GOT3 (cell line): Measurements from ENCODE around the gene LPXN.

Experiments
- DNase-seq: peaks from one replicate; lab custom pipeline; 2025; ENCODE audit warnings: mixed read lengths; lab: John Stamatoyannopoulos, UW

The LPXN gene

GRCh38 chr11:58575377-58576020 is at the start of gene LPXN:
Gene LPXN (minus strand): TSS chr11:58575856. CDS start chr11:58575772, 84 bp downstream.
- DNase-seq, result no peak

GRCh38 chr11:58625086-58625485 is 49.4 kb upstream of the LPXN start:
- DNase-seq, result no peak

DNA sequence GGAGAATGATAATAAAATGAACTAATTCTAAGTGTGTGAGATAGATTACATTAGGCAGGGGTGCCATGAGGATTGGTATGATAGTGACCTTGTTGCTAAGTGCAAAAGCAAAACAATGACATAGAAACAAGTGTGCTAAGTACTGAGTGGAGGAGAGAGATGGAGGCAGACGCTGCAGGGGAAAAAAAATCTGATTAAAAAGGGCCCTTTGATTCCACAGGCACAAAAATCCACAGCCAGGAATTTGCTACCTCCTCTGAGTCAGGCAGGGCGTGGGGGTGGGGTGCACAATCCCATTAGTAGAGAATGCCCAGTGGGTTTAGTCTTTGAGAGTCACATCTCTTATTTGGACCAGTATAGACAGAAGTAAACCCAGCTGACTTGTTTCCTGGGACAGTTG is 46.7 kb upstream of the LPXN start, which contains the start of gene CNTF:
TSS of gene CNTF (plus strand) at position 322 of the 400 bp plus-strand sequence. CDS start 88 bp downstream, outside the sequence.
- DNase-seq, result no peak

- no peak for DNase-seq
Observed at GRCh38 chr11:58621586-58622262, 46.1 kb upstream of the LPXN start.

- DNase-seq, result no peak
Observed at GRCh38 chr11:58617976-58618557, 42.4 kb upstream of the LPXN start.

- DNase-seq, result no peak
Observed at GRCh38 chr11:58616594-58616993, 40.9 kb upstream of the LPXN start.

GRCh38 chr11:58615559-58615958 is 39.9 kb upstream of the LPXN start:
- no peak for DNase-seq

DNA sequence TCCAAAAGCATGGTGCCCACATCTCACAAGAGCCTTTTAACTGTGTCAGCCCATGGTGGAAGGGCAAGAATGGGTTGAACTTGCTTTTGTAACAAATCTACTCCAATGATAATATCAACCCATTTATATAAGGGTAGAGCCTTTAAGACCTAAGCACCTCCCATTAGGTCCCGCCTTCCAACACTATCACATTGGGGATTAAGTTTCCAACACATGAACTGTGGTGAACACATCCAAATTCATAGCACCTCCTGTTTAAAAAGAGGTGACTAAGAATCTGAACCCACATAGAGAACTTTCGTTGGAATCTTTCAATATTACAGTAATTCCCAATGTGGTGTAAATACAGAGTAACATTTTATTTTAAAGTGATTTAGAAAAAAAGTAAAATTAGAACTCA is 37.6 kb upstream of the LPXN start:
- DNase-seq, result no peak

GRCh38 chr11:58609723-58610122 is 34.1 kb upstream of the LPXN start:
- no peak for DNase-seq

- no peak for DNase-seq
Observed at GRCh38 chr11:58608331-58608730, 32.7 kb upstream of the LPXN start.

DNA sequence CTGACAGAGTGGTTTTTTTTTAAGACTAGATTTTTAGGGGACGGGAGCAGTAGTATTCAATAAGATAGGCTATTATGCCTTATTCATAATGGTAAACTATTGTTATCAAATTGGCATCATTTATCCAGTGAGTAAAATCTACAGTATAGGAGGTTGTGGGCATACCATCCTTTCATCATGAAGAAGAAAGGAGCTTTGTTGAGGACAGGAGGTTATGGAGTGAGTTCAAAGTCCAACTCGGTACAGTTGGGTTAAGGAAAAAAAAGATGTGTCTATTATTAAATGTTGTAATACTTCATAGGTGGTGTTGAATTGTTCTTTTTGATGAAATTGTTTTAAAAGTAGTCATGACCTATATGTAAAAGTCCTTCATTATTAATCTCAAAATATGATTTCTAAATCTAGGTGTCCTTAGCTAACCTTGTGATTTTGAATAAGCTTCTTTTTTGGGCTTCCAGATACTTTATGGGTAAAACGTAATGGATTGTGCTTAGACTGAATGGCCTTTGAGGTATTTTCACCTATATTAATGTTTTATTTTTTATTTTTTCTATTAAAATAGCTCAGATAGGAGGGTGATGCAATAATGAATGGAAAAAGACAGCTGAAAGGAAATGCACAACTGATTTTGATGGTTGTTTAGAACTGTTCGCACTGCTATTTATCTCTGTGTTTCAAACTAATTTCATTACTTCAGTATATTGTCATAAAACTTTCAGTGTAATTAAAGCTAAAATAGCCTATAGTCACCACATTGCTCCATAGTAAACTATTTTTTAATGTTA is 31.5 kb upstream of the LPXN start:
- no peak for DNase-seq

DNA sequence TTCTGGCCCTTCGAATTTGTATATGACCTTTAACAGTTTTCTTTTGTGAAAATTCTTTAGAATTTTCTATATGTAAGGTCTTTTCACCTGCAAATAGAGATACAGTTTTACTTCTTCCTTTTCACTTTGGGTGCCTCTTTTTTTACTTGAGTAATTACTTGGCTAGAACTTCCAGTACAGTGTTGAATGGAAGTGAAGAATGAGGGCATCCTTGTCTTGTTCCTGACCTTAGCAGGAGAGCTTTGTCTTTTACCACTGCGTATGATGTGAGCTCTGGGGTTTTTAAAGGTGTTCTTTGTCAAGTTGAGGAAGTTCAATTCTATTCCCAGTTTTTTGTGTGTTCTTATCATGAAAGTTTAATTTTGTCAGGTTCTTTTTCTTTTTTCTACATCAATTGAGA is 24.9 kb upstream of the LPXN start:
- DNase-seq, result no peak

- DNase-seq, result no peak
Observed at GRCh38 chr11:58597486-58598144, 22.0 kb upstream of the LPXN start.

- DNase-seq, result no peak
Observed at GRCh38 chr11:58596621-58597020, 21.0 kb upstream of the LPXN start.

DNA sequence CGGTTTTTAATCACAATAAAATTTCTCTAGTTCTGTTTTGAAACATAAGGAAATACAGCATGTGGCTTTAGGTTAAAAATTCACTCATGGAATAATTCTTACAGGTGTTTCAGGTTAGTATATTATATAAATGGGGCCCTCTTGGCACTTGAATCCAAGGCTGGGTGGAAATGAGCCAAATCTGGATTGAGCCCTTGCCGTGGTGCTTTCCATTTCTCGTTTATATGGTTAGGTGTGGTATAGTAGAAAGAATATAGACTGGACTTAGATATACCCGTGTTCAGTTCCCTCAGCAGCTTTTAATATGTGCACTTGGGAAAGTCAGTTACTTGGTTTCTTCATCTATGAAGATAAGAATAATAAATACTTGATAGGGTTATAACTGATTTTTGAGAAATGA is 19.2 kb upstream of the LPXN start:
- DNase-seq, result no peak

DNA sequence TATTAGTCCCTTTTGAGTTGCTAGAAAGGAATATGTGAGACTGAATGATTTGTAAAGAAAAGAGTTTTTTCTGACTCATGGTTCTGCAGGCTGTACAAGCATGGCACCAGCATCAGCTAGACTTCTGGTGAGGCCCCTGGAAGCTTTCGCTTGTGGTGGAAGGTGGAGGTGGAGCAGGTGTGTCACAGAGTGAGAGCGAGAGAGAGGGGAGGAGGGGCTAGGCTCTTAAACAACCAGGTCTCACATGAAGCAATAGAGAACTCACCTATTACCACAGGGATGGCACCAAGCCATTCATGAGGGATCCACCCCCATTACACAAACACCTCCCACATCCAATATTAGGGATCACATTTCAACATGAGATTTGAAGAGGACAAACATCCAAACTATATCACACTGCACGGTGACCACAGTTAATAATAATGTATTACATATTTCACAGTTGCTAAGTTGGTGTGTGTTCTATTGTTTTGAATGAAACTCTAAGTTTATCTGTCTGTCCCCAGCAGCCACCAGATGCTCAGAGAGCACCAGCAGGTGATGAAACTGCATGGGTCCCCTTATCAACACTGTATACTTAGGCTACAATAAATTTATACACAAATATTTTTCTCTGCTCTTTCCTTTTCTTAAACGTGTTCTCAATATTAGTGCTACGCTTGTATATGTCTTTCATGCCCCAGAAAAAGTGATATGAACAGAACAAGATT is 17.3 kb upstream of the LPXN start:
- DNase-seq, result no peak

GRCh38 chr11:58591659-58592058 is 16.0 kb upstream of the LPXN start:
- no peak for DNase-seq

- no peak for DNase-seq
Observed at GRCh38 chr11:58586998-58587397, 11.3 kb upstream of the LPXN start.

- DNase-seq, result no peak
Observed at GRCh38 chr11:58582437-58582836, 6.8 kb upstream of the LPXN start.

- DNase-seq, result no peak
Observed at GRCh38 chr11:58580311-58580710, 4.7 kb upstream of the LPXN start.
